Brain microvascular endothelial cell (primary cell): ENCODE data around the gene HIRA.

ENCODE experiments used
- DNase-seq: peaks from one replicate; pipeline ENCODE4 v3.0.0-alpha.2; 2020
- H3K27ac ChIP-seq: fragments of 250-450 bp; sonication (Bioruptor Pico); 2 replicates; pipeline ENCODE4 v1.5.1; 2020; ENCODE audit warnings: mild to moderate bottlenecking, moderate library complexity
- H3K27me3 ChIP-seq: fragments of 250-450 bp; sonication (Bioruptor Pico); replicated peaks from 2 replicates; pipeline ENCODE4 v1.5.1; 2020; ENCODE audit warnings: mild to moderate bottlenecking
- H3K36me3 ChIP-seq: fragments of 250-450 bp; sonication (Bioruptor Pico); replicated peaks from 2 replicates; pipeline ENCODE4 v1.5.1; 2020; ENCODE audit warnings: mild to moderate bottlenecking
- H3K4me3 ChIP-seq: 2 replicates; pipeline ENCODE4 v1.5.1; 2011; ENCODE audit warnings: low read depth, mild to moderate bottlenecking, control low read depth, low read length, moderate library complexity
- CTCF ChIP-seq: IDR thresholded peaks from 2 replicates; pipeline ENCODE4 v1.5.1; 2011; ENCODE audit warnings: low read depth, mild to moderate bottlenecking, moderate library complexity, low read length, control low read depth, inconsistent platforms; ENCODE audit errors: missing control alignments
- in situ Hi-C: cut with HindIII; loops from 2 replicates; pipeline ENCODE4 v1.10.0; 2017; ENCODE audit warnings: low sequenced_read_pairs, low pct_ligation_motif_present

Gene HIRA

GRCh38 chr22:19303785-19304184 lies 127.7 kb downstream of the HIRA start:
- H3K36me3 ChIP-seq: no peaks in the 10 kb centered on the region
- no peak for DNase-seq
- in situ Hi-C loops: no loop called here
- H3K27me3 ChIP-seq: no peaks in the 10 kb centered on the region
- no peak overlapping the region for H3K27ac ChIP-seq
- H3K4me3 ChIP-seq: no peak overlapping the region
- no peak for TF ChIP-seq CTCF

- Histone ChIP-seq H3K4me3 (no peak overlapping the region), H3K27ac (no peak overlapping the region), H3K36me3 (no peaks in the 10 kb centered on the region), H3K27me3 (no peaks in the 10 kb centered on the region)
- no peak for DNase-seq
- in situ Hi-C loops: no loop called here
- TF ChIP-seq CTCF: no peak
Observed at GRCh38 chr22:19295733-19296132, 135.8 kb downstream of the HIRA start.

GRCh38 chr22:19292458-19293230 lies 138.9 kb downstream of the HIRA start:
- Histone ChIP-seq H3K4me3 (no peak overlapping the region), H3K27ac (no peak overlapping the region), H3K36me3 (no peaks in the 10 kb centered on the region), H3K27me3 (no peaks in the 10 kb centered on the region)
- DNase-seq: no peak
- in situ Hi-C loops: no loop called here
- no peak for TF ChIP-seq CTCF

- in situ Hi-C loops: no loop called here
- peak within 1 kb of the TSS; percentile 34 for H3K27ac ChIP-seq
- no peaks in the 10 kb centered on the region for H3K36me3 ChIP-seq
- peak; percentile 21 for DNase-seq
- no peaks in the 10 kb centered on the region for H3K27me3 ChIP-seq
- H3K4me3 ChIP-seq: peak within 1 kb of the TSS; percentile 70
- no peak for TF ChIP-seq CTCF
Observed at GRCh38 chr22:19291580-19292457, 139.7 kb downstream of the HIRA start, which contains the start of gene CLTCL1. Gene CLTCL1, minus strand, starts transcription at chr22:19291719. Its CDS starts 78 bp downstream, at chr22:19291641.

GRCh38 chr22:19291218-19291579 lies 140.3 kb downstream of the HIRA start:
- no peak for DNase-seq
- in situ Hi-C loops: no loop called here
- Histone ChIP-seq H3K36me3 (no peaks in the 10 kb centered on the region), H3K4me3 (peak overlapping the region; percentile 67), H3K27ac (peak overlapping the region; percentile 34), H3K27me3 (no peaks in the 10 kb centered on the region)
- TF ChIP-seq CTCF: no peak
